Activated CD4-positive, alpha-beta T cell treated with anti-CD3 and anti-CD28 coated beads, Interleukin-2, amount 50 U/mL, for 16 hours (primary cell): Measurements from ENCODE around the gene GPSM3.
"Not testable (repeated sequence)": the region's sequence is repeated elsewhere in the genome, so short reads cannot be mapped to it uniquely, and the experiment has no call there.

ENCODE experiments used
- DNase-seq: peaks from one replicate; pipeline ENCODE4 v3.0.0-alpha.2; 2020

Gene GPSM3

DNA sequence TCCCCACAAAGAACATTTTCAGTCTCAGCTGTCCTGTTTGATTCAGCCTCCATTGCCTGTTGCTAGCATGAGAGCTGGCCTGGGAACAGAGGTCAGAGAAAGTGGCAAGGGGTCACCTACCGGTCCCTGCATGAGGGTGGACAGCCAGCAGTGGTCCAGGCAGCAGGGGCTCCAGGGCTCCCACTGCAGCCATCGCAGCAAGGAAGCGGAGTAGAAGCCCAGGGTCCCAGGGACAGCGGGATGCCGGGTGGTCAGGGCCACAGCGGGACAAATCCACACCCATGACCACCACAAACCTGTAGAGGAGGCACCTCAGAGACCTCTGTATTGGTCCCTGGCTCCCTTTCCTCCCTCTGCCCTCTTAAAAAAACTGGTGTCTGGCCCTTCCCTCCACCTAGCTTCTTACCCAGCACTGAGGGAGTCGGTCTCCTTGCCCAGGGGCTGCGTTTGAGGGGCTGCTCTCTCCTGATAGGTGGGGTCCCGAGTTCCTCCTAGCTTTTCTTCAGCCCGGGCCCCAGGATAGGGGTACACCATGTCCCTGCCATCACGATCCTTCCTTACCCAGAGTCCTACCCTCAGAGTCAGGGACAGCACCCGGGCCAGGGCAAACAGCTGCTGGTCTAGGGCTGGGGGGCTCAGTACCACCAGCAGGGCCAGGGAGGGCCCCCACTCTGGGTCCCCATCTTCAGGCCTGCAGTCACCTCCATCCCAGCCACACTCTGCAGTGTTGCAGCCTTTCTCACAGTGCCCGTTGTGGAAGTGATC, 8.4 kb upstream of the GPSM3 start:
- no peak for DNase-seq

DNA sequence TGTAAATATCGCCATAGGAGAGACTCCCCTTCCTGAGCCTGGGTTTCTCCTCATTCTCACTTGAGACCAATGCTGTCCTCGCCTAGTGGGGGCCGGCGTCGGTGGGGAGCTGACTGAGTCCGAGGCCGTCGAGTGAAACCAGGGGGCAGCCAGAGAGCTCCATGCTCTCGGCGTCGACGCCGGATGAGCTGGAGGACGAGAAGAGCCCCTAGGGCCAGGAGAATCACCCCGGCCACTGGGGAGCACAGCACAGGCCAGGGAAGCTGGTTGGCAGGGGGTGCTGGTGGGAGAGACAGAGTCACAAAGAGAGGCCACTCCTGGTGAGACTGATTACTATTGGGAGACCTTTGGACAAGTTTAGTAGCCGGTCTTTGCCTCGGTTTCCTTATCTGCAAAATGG, 6.4 kb upstream of the GPSM3 start:
- DNase-seq, result no peak

DNA sequence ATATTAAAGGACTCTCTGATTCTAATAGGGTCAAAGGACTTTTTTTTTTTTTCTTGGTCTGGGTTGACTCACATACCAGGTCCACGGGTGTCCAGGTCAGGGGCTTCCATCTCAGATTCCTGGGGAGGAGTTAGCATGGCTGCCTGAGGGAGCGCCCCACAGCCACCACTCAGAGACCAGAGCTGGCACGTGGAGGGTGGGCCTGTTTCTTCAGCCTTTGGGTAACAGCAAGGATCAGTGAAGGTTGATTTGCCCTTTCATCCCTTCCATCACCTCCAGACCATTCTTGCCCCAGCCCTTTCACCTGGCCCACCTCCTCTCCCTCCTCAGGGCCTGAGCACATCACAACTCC, 5.9 kb upstream of the GPSM3 start:
- DNase-seq, result no peak

DNA sequence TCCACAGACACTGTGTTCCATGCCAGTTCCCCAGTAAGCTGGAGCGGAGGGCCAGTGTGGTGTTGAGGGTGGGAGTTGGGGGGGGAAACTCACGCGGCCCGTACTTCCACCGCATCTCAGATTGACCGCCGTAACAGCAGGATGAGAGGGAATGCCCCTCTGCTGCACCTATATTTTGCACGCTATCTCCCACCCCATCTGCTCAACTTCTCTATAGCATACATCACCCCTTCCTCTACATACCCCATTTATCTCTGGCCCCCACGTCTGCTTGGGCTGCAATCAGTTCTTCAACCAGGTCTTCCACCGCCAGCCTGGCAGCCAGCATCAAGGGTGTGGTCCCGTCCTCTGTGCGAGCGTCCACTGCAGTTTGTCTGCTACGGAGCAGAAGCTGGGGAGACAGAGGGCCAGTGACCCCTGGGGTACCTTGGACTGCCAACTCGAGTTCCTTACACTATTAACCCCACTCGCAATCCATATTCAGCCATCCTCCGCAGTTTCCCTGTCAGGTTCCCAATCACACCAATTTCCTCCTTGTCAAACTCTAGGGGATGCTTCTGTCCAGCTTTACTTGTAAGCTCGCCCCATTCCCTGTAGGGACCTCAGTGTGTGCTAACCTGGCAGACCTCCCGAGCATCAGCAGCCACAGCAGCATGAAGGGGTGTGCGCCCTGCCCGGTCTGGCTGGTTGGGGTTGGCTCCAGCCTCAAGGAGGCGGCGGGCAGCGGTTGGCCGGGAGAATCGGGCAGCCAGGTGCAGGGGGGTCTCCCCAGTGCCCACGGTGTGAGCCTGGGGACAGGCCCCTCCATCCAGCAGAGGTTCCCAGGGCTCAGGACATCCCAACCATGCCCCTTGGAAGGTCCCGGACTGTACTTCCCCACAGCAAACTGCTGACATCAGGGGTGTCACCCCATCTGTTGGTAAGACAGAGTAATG, 4.5 kb upstream of the GPSM3 start:
- DNase-seq, result no peak

DNA sequence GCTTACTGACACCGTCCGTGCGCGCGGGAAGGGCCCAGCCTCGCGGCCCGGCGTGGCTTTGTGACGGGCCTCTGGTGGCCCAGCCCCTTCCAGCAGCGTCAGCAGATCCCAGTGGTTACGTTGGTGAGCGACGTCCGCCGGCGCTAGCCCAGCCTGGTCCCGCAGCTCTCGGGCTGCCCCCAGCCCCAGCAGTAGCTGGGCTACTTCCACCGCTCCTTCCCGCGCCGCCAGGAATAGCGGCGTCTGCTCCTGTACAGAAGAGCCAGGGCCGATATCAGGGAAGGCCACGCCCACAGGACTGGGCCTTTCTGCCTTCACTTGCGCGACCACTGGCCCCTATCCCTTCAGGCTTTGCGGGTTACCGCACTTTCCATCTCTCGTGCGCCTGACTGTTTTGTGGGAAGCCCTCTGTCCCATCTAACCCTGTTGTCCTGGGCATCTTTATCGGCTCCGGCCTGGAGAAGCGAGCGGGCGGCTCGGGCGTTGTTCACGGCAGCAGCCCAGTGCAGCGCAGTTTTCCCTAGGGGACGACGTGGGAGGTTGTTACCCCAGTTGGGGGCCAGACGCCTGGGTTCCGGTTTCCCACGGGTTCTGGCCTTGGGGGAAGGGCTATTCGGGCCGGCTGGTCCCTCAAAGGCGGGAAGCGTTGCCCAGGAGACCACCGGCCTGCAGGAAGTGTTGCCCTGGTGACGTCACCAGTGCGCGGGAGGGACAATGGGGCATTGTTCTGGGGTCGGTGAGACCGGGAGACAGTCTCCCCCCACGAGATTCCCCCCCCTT, 3.6 kb upstream of the GPSM3 start:
- peak; percentile 72 for DNase-seq

DNA sequence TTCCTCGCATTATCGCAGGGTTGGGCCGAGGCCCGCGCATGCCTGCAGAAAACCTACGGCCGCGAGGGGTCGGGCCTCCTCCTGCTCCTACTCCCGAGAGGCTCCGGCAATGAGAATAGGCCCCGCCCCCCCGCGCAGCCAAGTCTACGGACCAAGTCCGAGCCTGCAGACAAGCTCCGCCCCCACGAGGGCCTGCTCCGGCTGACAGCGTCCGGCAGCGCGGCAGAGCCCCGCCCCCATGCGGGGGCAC, 3.1 kb upstream of the GPSM3 start:
- peak; percentile 100 for DNase-seq

DNA sequence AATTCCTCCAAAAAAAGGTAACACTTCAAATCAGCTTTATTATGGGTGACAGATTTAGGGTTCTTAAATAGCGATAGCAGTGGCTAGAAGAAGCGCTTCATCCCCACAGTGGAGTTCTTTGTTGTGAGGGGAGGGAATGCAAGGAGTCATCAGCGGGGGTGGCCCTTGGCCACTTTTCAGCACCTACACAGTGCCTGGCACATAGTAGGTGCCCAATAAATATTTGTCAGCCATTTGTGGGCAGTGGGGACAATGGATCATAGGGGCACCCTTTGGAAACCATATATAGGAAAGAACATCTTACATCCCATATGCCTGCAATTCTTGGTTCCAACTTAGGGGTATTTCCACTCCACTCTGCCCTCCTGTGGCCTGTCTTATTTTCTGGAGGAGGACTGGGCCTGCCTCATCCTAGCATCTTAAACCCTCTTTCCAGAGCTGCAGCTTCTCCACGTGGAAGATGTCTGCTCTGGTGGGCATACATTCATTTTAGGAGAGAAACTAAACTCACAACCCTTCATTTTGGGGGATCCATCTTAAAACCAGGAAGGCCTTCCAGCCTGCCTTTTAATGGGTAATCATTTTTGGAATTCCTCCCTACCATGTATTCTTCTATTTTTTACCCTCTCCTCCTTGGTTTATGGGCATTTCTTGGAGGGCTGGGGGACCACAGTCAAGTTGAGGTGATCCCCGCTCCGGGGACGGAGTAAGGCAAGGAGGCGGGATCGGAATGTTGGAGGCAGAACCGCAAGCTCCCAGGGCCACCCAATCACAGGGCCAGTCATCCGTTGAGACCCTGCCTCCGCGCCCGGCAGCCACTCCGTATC, 2.6 kb upstream of the GPSM3 start:
- DNase-seq, result peak; percentile 48

DNA sequence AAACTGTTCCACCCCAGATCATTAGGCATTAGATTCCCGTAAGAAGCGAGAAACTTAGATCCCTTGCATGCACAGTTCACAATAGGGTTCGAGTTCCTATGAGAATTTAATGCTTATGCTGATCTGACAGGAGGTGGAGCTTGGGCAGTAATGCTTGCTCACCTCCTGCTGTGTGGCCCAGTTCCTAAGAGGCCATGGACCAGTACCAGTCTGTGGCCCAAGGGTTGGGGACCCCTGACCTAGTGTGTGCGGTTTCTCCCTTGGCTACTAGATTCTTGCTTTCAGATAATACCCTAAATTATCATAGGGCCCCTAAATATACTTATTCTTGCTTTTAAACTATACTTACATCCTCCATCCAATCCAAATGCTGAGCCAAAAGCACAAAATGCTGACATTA, 1.9 kb upstream of the GPSM3 start:
- no peak for DNase-seq

DNA sequence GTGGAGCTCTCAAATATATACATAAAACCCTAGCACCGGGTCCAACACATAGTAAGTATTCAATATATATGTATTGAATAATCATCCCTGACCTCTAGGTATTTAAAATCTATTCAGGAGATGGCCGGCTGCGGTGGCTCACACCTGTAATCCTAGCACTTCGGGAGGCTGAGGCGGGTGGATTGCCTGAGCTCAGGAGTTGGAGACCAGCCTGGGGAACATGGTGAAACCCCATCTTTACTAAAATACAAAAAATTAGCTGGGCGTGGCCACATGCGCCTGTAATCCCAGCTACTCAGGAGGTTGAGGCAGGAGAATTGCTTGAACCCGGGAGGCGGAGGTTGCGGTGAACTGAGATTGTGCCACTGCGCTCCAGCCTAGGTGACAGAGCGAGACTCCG, 653 bp upstream of the GPSM3 start:
- DNase-seq, result not testable (repeated sequence)

DNA sequence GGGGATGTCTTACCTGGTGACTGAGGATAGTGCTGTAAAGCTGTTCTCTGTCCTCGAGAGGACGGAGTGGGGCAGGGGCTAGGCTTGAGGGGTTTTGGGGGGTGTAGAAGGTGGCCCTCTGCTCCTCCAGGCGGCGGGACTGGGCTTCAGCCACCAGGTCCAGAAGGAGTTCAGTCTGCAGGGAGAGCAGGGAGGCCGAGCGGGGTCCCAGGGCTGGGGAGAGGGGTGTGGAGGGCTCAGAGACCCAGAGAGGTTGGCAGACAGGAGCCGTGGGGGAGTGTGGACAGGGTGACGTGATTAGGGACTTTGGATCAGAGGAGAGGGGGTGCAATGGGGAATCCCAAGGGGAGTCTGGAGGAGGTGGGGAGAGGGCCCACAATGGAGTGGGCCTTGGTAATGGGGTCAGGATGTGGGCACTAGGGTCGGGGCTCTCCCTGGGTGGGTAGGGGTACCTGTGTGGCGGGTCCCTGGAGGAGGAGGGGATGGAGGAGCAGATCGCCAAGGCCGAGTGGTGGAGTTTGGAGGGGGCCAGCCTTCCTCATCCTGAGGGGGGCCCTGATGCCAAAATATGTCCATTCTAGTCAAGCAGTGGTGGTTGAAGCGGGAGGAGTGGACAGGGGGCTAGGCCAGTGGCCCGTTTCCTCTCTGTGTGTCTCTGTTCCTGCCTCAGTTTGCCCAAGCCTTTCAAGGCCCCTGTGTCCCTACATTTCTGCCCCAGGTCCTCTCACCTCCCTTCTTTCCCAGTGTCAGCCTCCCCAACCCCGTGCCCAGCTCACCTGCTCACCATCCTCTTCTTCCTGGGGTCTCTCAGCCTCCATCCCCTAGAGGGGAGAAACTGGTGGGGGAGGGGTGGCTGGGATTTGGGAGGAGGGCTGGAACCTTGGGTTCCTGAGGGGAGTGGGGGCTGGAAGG, 491 bp downstream of the GPSM3 start:
- DNase-seq, result no peak

DNA sequence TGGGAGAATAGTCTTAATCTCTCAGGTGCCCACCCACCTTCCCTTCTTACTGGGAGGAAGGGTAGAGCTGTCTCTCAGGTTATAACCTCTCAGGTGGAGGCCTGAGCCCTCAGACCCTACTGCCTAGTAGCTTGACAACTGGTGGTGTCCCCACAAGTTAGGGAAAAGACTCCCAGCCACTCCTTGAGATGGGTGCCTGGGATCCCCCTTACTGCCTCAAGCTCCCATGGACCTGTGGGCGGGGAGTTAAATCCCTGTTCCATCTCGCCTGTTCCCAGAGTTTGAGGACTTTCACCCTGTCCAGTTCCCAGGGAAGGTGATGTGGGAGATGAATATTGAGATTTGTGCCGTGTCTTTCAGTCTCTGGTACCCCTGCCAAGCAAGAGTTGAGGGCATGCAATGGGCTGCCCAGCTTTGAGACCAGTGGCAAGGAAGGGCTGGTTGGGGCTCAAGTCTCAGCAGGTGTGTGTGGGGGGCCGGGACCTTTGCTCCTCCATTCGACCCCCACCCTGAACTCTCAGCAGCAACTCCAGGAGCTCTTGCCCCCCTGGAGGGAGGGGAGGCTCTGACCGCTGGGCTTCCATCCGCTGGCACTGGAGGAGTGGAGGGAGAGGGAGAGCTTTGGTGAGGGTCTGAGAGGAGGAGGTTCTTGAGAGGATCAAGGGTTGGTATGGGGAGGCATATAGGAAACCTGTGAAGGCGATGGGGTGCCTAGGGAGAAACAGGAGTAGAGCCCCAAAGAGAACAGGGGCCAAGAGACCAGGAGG, 1.3 kb downstream of the GPSM3 start:
- no peak for DNase-seq

DNA sequence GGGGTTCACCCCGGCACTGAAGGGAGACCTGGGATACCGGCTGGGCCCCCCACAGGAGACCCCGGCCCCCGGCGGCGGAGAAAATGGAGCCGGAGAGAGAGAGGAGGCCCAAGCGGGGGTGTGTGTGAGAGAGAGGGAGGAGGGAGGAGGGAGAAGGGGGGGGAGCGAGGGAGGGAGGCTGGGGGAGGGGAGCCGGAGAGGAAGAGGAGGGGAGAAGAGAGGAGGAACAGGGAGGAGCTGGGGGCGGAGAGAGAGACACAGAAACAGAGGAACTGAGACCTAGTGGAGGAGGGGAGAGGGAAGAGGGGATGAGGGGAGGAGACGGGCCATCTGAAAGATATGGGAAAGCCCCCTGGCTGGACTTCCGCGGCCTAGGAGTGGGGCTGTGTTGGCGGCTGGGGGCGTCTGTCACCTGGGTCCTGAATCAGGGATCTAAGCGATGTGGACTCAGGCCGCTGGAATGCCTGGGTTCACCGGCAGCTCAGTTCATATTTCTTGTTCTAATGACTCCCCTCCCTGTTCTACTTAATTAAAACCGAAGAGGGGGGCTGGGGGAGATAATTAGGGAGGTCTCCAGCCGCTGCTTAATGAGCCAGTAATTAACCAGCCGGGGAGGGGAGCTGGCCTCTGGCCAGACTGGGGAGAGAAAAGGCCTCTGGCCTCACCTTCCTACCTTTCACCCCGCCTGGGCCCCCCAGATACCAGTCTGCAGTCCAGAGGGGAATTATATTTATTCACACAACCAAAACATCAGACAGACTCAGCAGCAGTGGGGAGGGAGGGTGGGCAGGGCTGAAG, 2.2 kb downstream of the GPSM3 start, which contains the start of gene PBX2:
TSS of gene PBX2 (minus strand) at position 149 of the 798 bp plus-strand sequence. CDS start 287 bp downstream, outside the sequence.
- peak; percentile 93 for DNase-seq

DNA sequence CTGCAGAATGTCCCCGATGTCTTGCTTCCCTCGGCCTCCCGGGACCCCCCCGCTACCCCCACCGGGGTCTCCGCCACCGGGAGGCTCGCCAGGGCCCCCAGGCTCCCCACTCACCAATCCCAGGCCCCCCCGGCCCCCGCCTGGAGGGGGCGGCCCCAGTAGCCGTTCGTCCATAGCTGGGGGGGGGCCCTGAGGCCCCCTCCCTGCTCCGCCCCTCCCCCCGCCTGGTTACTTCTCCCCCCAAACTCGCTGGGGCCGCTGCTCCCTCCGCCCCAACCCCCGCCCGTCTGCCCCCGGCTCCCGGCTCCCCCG, 2.7 kb downstream of the GPSM3 start:
- DNase-seq, result no peak

DNA sequence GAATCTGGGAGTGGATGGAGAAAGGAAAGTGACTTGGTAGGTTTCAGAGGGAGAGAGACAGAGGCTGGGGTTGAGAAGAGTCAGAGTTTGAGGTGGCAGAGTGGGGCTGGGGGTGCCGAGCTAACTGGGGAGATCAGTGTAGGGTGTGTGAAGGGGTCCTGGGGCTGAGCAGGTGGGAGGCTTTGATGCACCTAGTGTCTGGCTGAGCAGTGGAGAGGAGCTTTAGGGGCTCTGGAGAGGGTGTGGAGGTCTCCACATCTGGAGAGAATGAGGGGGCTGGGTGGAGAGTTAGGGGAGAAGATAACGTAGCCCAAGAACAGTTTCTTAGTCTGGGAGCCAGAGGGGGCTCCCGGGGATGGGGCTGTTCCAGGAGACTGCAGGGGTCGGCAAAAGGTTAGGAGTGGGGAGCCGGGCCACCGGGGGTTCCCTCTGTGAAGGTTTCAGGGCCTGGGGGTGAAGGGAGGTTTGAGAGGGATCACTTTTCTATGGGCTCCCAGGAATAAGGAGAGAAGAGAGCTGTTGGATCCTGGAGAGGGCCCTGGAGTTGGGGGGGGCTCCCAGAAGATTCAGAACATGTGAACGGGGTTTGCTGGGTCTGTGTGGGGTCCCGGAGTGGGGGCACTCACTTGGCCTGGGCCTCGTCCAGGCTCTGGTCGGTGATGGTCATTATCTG, 3.2 kb downstream of the GPSM3 start:
- no peak for DNase-seq

DNA sequence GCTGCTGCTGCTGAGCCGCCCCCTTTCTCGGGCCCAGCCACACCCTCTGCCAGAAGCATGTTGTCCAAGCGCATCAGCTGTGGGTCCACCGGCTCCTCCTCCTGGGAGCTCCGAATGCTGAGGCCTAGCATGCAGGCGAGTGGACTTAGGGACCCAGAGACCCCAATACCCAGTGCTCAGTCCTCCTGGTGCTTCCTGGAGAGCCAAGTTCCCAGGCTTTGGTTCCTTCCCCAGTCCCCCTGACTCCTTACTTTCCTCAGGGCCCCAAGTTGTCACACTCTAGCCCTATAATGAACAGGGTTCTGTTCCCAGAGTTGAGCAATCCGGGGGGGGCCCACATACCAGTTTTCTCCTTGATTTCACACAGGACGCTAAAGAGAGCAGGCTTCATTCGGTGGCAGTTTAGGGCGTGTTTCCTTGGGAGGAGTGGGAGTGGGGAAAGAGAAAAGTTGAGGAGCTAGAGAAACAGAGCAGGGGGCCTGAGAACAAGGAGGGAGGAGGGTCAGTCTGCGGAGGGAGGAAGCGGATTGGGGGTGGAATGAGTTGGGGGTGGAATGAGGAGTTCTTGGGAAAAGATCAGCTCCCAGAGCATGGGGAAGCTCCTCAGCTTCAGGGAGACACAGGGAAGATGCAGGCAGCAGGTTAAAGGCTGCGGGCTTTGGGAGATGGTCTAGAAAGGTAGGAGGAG, 3.9 kb downstream of the GPSM3 start:
- DNase-seq, result no peak

DNA sequence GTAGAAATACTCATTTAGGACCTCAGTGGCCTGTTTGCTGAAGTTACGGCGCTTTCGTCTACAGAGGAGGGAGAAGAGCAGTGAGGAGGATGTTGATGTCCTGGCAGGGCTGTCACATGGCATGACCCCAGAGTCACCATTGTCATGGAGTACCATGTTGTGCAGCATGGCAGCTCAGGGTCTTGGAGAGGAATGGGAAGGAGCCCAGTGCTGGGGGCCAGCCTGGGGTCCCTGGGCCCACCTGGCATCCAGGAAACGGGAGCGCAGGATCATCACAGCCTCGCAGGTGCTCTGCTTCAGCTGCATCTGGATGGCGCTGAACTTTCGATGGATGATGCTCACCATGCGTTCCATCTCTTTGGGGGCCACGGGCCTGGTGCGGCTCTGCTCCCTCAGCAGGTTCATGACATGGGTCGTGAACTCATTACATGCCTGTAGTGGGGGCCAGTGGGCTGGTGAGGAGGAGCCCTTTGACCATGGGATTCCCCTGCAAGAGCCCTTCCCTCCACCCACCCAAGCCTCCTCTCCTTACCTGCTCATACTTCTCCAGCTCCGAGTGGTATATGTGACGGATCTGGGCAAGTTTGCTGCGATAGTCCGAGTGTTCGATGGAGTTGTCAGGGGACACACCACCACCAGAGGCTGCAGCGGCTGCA, 4.6 kb downstream of the GPSM3 start:
- not testable (repeated sequence) for DNase-seq

DNA sequence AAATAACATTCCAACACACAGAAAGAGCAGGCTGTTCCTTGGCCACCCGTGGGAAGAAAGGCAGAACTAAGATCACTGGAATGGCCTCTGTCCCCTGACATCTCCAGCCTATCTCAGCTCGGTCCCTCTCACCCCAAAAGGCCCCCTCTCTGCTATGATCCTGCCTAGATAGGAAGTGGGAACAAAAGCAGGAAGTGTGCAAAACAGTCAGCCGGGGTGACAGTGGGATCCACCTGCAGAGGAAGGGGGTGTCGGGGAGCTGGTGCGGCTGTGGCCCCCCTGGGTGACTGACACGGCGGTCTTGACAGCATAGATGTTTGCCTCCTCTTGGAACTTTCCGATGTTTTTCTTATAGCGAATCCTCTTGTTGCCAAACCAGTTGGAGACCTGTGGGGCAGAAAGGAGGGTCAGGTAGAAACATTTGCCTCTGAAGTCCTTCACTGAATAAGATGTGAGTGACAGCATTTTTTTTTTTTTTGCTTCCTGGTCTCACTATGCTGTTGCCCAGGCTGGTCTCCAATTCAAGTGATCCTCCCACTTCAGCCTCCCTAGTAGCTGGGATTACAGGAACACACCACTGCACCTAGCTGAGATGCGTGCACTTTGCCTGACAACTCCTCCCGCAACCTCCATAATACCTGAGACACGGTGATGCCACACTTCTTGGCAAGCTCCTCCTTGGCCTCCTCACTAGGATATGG, 5.3 kb downstream of the GPSM3 start:
- no peak for DNase-seq
